Smooth muscle cell (in vitro differentiated cells): ENCODE results near the gene ADAM29. TPM values are rescaled to one million over a fixed set of nuclear protein-coding genes. Genes with fewer than 3 reads are reported as not detected.

Source experiments
- DNase-seq: peaks from one replicate; lab custom pipeline; 2025; ENCODE audit not compliant: unreplicated experiment; lab: John Stamatoyannopoulos, UW
- H2AFZ ChIP-seq: fragments of 200-600 bp; sonication (generic); 2 replicates; pipeline ENCODE4 v1.6.0; 2016; ENCODE audit warnings: antibody characterized with exemption, low read depth, mild to moderate bottlenecking
- H3F3A ChIP-seq: fragments of 200-600 bp; sonication (generic); 2 replicates; pipeline ENCODE4 v1.6.0; 2017; ENCODE audit warnings: antibody characterized with exemption, low read depth
- H3K27ac ChIP-seq: fragments of 200-600 bp; sonication (generic); 2 replicates; pipeline ENCODE4 v1.5.1; 2016; ENCODE audit warnings: low read depth, mild to moderate bottlenecking
- H3K27me3 ChIP-seq: fragments of 200-600 bp; sonication (generic); 2 replicates; pipeline ENCODE4 v1.6.1; 2016; ENCODE audit warnings: low read depth, mild to moderate bottlenecking
- H3K36me3 ChIP-seq: fragments of 200-600 bp; sonication (generic); 2 replicates; pipeline ENCODE4 v1.5.1; 2016; ENCODE audit warnings: low read depth
- H3K4me1 ChIP-seq: fragments of 200-600 bp; sonication (generic); 2 replicates; pipeline ENCODE4 v1.5.1; 2016; ENCODE audit warnings: low read depth
- H3K4me2 ChIP-seq: fragments of 200-600 bp; sonication (generic); 2 replicates; pipeline ENCODE4 v1.6.0; 2016; ENCODE audit warnings: mild to moderate bottlenecking
- H3K4me3 ChIP-seq: fragments of 200-600 bp; sonication (generic); 2 replicates; pipeline ENCODE4 v1.5.1; 2016; ENCODE audit warnings: mild to moderate bottlenecking
- H3K79me2 ChIP-seq: fragments of 200-600 bp; sonication (generic); 2 replicates; pipeline ENCODE4 v1.6.0; 2016; ENCODE audit warnings: low read depth, mild to moderate bottlenecking
- H3K9ac ChIP-seq: fragments of 200-600 bp; sonication (generic); 2 replicates; pipeline ENCODE4 v1.6.0; 2016; ENCODE audit warnings: low read depth
- H3K9me3 ChIP-seq: fragments of 200-600 bp; sonication (generic); replicated peaks from 2 replicates; pipeline ENCODE4 v1.5.1; 2016; ENCODE audit warnings: low read depth
- H4K20me1 ChIP-seq: fragments of 200-600 bp; sonication (generic); 2 replicates; pipeline ENCODE4 v1.6.0; 2016; ENCODE audit warnings: low read depth
- WGBS: methylation state at CpG from one replicate; pipeline ENCODE4 v1.1.7; 2016; ENCODE audit warnings: low lambda C conversion rate; 5-methylcytosine and 5-hydroxymethylcytosine counted together
- polyA plus RNA-seq: library from polyadenylated mRNA; unstranded; fragments of >200 nt; fragmentation: Nextera tagmentation; extraction: Ambion mirVana; gene quantifications from 2 replicates; pipeline ENCODE4 v1.2.1, GENCODE V29; 2016
- total RNA-seq: library from RNA; depleted of rRNA; stranded (reverse); fragments of >200 nt; gene quantifications from 2 replicates; pipeline ENCODE4 v1.2.3, GENCODE V29; 2014
- TF ChIP-seq, protein P1 (sequence below): fragments of 200-600 bp; sonication (generic); IDR thresholded peaks from 2 replicates; pipeline ENCODE4 v1.5.1; 2017; ENCODE audit warnings: borderline replicate concordance, mild to moderate bottlenecking, antibody characterized with exemption; ENCODE audit not compliant: insufficient read depth, poor library complexity, severe bottlenecking

The ADAM29 gene
- total and polyA plus RNA-seq, 2 experiments from 2014 or later = not detected

DNA sequence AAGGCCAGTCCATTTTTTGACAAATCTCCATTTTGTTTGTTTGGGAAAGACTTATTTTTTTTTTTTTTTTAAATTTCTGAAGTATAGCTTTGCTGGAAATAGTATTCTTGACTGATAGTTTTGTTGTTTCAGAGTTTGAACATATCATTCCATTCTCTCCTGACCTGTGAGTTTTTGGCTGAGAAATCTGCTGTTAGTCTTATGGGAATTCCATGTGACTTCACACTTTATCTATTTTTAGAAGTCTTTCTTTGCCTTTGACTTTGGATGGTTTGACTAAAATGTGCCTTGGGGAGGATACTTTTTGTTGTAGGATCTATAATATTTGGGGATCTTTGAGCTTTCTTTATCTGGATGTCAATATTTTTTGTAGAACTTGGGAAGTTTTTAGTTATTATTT is 10.7 kb upstream of the ADAM29 start:
- Histone ChIP-seq H3K9ac (no peak overlapping the region), H2AFZ (no peak overlapping the region), H3K9me3 (peaks cover 6% of the 10 kb centered on the region), H3K79me2 (no peaks in the 10 kb centered on the region), H3K4me1 (no peaks in the 10 kb centered on the region), H3F3A (no peaks in the 10 kb centered on the region), H3K36me3 (no peaks in the 10 kb centered on the region), H3K4me2 (no peak overlapping the region), H3K27ac (no peak overlapping the region), H3K27me3 (no peaks in the 10 kb centered on the region), H3K4me3 (no peak overlapping the region), H4K20me1 (no peaks in the 10 kb centered on the region)
- no peak for DNase-seq
- TF ChIP-seq, protein P1, sequence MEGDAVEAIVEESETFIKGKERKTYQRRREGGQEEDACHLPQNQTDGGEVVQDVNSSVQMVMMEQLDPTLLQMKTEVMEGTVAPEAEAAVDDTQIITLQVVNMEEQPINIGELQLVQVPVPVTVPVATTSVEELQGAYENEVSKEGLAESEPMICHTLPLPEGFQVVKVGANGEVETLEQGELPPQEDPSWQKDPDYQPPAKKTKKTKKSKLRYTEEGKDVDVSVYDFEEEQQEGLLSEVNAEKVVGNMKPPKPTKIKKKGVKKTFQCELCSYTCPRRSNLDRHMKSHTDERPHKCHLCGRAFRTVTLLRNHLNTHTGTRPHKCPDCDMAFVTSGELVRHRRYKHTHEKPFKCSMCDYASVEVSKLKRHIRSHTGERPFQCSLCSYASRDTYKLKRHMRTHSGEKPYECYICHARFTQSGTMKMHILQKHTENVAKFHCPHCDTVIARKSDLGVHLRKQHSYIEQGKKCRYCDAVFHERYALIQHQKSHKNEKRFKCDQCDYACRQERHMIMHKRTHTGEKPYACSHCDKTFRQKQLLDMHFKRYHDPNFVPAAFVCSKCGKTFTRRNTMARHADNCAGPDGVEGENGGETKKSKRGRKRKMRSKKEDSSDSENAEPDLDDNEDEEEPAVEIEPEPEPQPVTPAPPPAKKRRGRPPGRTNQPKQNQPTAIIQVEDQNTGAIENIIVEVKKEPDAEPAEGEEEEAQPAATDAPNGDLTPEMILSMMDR = no peak

DNA sequence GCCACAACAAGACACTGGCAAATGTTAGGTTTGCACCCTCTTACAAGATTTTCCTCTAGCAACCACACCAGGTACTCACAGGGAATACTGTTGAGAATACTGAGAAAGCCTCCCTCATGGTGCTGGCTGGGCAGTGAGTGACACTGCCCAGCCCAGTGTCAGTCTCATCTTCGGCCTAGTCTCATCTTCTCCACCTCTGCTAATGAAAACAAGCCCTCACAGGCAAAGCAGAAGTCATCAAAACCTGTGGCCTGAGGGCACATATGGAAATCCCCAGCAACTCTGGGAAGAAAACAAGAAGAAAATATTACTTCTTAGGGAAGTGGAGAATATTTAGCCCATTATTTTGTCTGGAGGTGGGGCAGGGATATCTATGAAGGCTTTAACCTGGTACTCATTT is 7.9 kb upstream of the ADAM29 start:
- DNase-seq = no peak
- H3K9me3 ChIP-seq = no peaks in the 10 kb centered on the region
- no peaks in the 10 kb centered on the region for H3K4me1 ChIP-seq
- TF ChIP-seq, protein P1 = no peak
- WGBS = 61% methylated on average over 1 of the region's 1 CpG
- H3K4me3 ChIP-seq = no peak overlapping the region
- no peak overlapping the region for H3K4me2 ChIP-seq
- no peaks in the 10 kb centered on the region for H3K27me3 ChIP-seq
- H3K9ac ChIP-seq = no peak overlapping the region
- no peaks in the 10 kb centered on the region for H3K36me3 ChIP-seq
- no peaks in the 10 kb centered on the region for H4K20me1 ChIP-seq
- no peaks in the 10 kb centered on the region for H3K79me2 ChIP-seq
- H3K27ac ChIP-seq = no peak overlapping the region
- no peak overlapping the region for H2AFZ ChIP-seq
- H3F3A ChIP-seq = no peaks in the 10 kb centered on the region

DNA sequence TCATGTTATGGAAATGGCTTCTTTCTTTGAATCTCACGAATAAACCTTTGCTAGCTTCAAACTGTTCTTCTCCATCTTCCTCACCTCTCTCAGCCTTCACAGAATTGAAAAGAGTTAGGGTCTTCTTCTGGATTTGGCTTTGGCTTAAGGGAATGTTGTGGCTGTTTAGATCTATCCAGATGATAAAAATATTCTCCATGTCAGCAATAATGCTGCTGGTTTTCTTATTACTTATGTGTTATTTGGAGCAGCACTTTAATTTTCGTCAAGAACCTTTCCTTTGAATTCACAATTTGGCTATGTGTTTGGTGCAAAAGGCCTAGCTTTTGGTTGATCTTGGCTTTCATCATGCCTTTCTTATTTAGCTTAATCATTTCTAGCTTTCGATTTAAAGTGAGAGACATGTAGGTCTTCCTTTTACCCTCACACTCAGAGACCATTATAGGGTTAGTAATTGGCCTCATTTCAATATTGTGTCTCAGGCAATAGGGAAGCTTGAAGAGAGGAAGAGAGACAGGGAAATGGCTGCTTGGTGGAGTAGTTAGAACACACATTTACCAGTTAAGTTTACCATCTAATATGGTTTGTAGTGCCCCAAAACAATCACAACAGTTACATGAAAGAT is 5.1 kb upstream of the ADAM29 start:
- Histone ChIP-seq H3K4me2 (no peak overlapping the region), H3K4me3 (no peak overlapping the region), H3F3A (no peaks in the 10 kb centered on the region), H3K9me3 (no peaks in the 10 kb centered on the region), H4K20me1 (no peaks in the 10 kb centered on the region), H3K36me3 (no peaks in the 10 kb centered on the region), H2AFZ (no peak overlapping the region), H3K4me1 (no peaks in the 10 kb centered on the region), H3K27me3 (no peaks in the 10 kb centered on the region), H3K79me2 (no peaks in the 10 kb centered on the region), H3K27ac (no peak overlapping the region), H3K9ac (no peak overlapping the region)
- TF ChIP-seq, protein P1 = no peak
- DNase-seq = no peak
- 87% methylated on average over 3 of the region's 3 CpGs for WGBS

DNA sequence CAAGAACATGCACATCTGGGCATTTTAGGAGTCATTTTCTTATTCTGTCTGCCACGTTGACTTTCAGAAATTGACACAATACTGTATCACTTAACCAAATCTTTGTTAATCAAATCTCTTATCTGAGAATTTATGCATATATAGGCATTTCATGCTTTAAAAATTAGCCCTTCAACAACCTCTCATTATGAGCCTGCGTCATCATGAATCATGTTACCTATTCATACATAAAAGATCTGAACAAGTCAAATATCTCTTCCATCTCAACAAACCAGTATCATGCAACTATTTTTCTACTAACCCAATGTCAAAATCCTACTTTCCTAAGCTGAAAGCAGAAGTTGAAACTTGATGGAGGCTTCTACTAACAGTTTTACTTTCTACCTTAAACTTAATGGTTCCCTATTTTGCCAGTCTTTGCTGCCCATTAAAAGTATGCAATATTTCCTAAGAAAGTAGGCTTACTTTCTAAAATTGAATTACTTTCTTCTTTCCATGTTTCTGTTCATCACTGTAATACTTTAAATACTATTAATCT is 1.8 kb downstream of the ADAM29 start:
- WGBS = 85% methylated on average over 2 of the region's 2 CpGs
- TF ChIP-seq, protein P1 = no peak
- Histone ChIP-seq H3K4me3 (no peak overlapping the region), H3F3A (no peaks in the 10 kb centered on the region), H4K20me1 (no peaks in the 10 kb centered on the region), H3K9ac (no peak overlapping the region), H3K4me2 (no peak overlapping the region), H3K36me3 (no peaks in the 10 kb centered on the region), H3K27me3 (no peaks in the 10 kb centered on the region), H3K27ac (no peak overlapping the region), H3K4me1 (no peaks in the 10 kb centered on the region), H2AFZ (no peak overlapping the region), H3K79me2 (no peaks in the 10 kb centered on the region), H3K9me3 (no peaks in the 10 kb centered on the region)
- DNase-seq = no peak
